ENCODE measurements around the gene TMEM81. TPM values are rescaled to one million over a fixed set of nuclear protein-coding genes. Genes with fewer than 3 reads are reported as not detected.

The TMEM81 gene
- total RNA-seq, result 1 to 10 TPM in 2 of 4 donors, not detected in 2; 2.9 to 3.7 TPM

DNA sequence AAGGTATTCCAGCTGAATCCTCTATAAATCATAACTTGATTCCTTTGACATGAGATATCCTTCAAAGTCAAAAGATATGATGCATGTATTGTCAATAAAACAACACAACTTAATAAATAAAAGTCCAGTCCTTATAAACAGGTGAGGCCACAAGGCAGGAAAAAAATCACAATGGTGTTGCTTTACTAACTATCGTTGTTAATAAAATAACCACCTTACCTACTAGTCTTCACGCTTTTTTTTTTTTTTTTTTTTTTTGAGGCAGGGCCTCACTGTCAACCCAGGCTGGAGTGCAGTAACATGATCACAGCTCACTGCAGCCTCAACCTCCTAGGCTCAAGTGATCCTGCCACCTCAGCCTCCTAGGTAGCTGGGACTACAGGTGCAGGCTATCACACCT is at the start of gene TMEM81:
Gene TMEM81 (minus strand): TSS at position 101 of the 400 bp plus-strand sequence. CDS start 140 bp downstream, outside the sequence.
- TF ChIP-seq EP300 (IDR thresholded peaks at IDR 0.05; ENCODE audit: low read depth) (no peak), CTCF (IDR thresholded peaks at IDR 0.05) (no peak), POLR2AphosphoS5 (IDR thresholded peaks at IDR 0.05) (no peak), POLR2A (IDR thresholded peaks at IDR 0.05) (no peak)
- in situ Hi-C loops (cut with MboI; ENCODE audit: low pct_ligation_motif_present in 1 of 4, low pct_unique_long_range_greater_than_20kb in 1 of 4, low sequenced_read_pairs in 3 of 4), result no loop called here
- H3K27ac ChIP-seq, result no peak within 1 kb of the TSS
- DNase-seq, result no peak
- no peaks in the 10 kb centered on the region for H3K4me1 ChIP-seq
- no peak within 1 kb of the TSS for H3K4me3 ChIP-seq
- intact Hi-C loops (cut with DNase I; ENCODE audit: low total_unique reads), result no loop called here
- WGBS, 2 donors (ENCODE audit: low coverage in 1 of 2), result 94 to 97% methylated on average over 2 of the region's 2 CpGs
- no peaks in the 10 kb centered on the region for H3K9me3 ChIP-seq
- no peaks in the 10 kb centered on the region for H3K27me3 ChIP-seq
- peaks cover 0 to 41% (median 13%) of the 10 kb centered on the region in 4 donors for H3K36me3 ChIP-seq

GRCh38 chr1:205133287-205133686 is 49.0 kb upstream of the TMEM81 start:
- DNase-seq, result no peak
- no peaks in the 10 kb centered on the region for H3K27me3 ChIP-seq
- intact Hi-C loops (cut with DNase I; ENCODE audit: low total_unique reads), result no loop called here
- no peaks in the 10 kb centered on the region for H3K9me3 ChIP-seq
- TF ChIP-seq POLR2AphosphoS5 (IDR thresholded peaks at IDR 0.05), result no peak
- 28 to 50% methylated on average over 1 of the region's 1 CpG for WGBS, 2 donors (ENCODE audit: low coverage in 1 of 2)
- no peak overlapping the region for H3K27ac ChIP-seq
- H3K36me3 ChIP-seq, result no peaks in the 10 kb centered on the region
- in situ Hi-C loops (cut with MboI; ENCODE audit: low pct_ligation_motif_present in 1 of 4, low pct_unique_long_range_greater_than_20kb in 1 of 4, low sequenced_read_pairs in 3 of 4), result no loop called here
- H3K4me3 ChIP-seq, result no peak overlapping the region
- H3K4me1 ChIP-seq, result no peaks in the 10 kb centered on the region

- in situ Hi-C loops (cut with MboI; ENCODE audit: low pct_ligation_motif_present in 1 of 4, low pct_unique_long_range_greater_than_20kb in 1 of 4, low sequenced_read_pairs in 3 of 4) (no loop called here), intact Hi-C loops (cut with DNase I; ENCODE audit: low total_unique reads) (no loop called here)
- TF ChIP-seq EP300 (IDR thresholded peaks at IDR 0.05; ENCODE audit: low read depth) (no peak), CTCF (IDR thresholded peaks at IDR 0.05) (no peak), POLR2AphosphoS5 (IDR thresholded peaks at IDR 0.05) (no peak), POLR2A (IDR thresholded peaks at IDR 0.05) (no peak)
- no peak for DNase-seq
- Histone ChIP-seq H3K27ac (no peak overlapping the region), H3K27me3 (no peaks in the 10 kb centered on the region), H3K9me3 (no peaks in the 10 kb centered on the region), H3K4me1 (no peaks in the 10 kb centered on the region), H3K4me3 (no peak overlapping the region), H3K36me3 (no peaks in the 10 kb centered on the region)
- WGBS, 2 donors (ENCODE audit: low coverage in 1 of 2), result 51 to 83% methylated on average over 2 to 4 of the region's 4 CpGs
Observed at GRCh38 chr1:205129447-205130029, 45.3 kb upstream of the TMEM81 start.

DNA sequence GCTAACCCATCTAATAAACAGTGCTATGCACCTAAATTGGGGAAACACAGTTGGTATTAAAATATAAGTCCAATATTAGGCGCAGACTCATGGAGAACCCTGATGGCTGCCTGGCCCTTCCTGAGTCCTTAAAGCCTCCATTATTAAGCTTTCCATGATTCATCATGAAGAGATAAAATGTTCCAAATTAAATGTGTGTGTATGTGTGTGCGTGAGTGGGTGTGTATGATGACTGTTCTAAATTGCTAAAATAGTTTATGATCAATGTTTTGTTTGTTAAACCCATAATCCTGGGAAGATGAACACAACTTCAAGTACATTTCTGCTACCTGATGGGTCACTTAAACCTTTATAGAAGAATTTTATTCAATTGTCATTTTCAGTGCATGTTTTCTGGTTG is 43.8 kb upstream of the TMEM81 start:
- in situ Hi-C loops (cut with MboI; ENCODE audit: low pct_ligation_motif_present in 1 of 4, low pct_unique_long_range_greater_than_20kb in 1 of 4, low sequenced_read_pairs in 3 of 4) (no loop called here), intact Hi-C loops (cut with DNase I; ENCODE audit: low total_unique reads) (no loop called here)
- Histone ChIP-seq H3K27ac (no peak overlapping the region), H3K36me3 (no peaks in the 10 kb centered on the region), H3K27me3 (no peaks in the 10 kb centered on the region), H3K4me3 (no peak overlapping the region), H3K9me3 (no peaks in the 10 kb centered on the region), H3K4me1 (peaks cover 0 to 1% (median under 1%) of the 10 kb centered on the region in 4 donors)
- 88 to 89% methylated on average over 2 of the region's 2 CpGs for WGBS, 2 donors (ENCODE audit: low coverage in 1 of 2)
- no peak for DNase-seq
- TF ChIP-seq POLR2A (IDR thresholded peaks at IDR 0.05) (no peak), CTCF (IDR thresholded peaks at IDR 0.05) (no peak), EP300 (IDR thresholded peaks at IDR 0.05; ENCODE audit: low read depth) (no peak), POLR2AphosphoS5 (IDR thresholded peaks at IDR 0.05) (no peak)

DNA sequence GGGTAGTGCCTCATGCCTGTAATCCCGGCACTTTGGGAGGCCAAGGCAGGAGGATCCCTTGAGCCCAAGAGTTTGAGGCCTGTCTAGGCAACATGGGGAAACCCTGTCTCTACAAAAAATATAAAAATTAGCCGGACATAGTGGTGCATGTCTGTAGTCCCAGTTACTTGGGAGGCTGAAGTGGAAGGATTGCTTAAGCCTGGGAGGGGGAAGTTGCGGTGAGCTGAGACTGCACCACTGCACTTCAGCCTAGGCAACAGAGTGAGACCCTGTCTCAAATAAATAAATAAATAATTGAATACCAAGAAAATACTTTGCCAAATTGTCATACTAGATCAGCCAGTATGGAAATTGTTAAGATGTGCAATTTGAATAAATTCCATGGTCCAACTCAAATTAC is 43.4 kb upstream of the TMEM81 start:
- in situ Hi-C loops (cut with MboI; ENCODE audit: low pct_ligation_motif_present in 1 of 4, low pct_unique_long_range_greater_than_20kb in 1 of 4, low sequenced_read_pairs in 3 of 4), result no loop called here
- WGBS, 2 donors (ENCODE audit: low coverage in 1 of 2), result 92 to 100% methylated on average over 1 to 3 of the region's 3 CpGs

More for the DNA sequence above, 43.4 kb upstream of the TMEM81 start:
- Histone ChIP-seq H3K9me3 (no peaks in the 10 kb centered on the region), H3K27me3 (no peaks in the 10 kb centered on the region), H3K27ac (no peak overlapping the region), H3K4me1 (peaks cover 3 to 5% (median 5%) of the 10 kb centered on the region in 4 donors), H3K4me3 (no peak overlapping the region), H3K36me3 (no peaks in the 10 kb centered on the region)
- intact Hi-C loops (cut with DNase I; ENCODE audit: low total_unique reads), result no loop called here
- TF ChIP-seq POLR2A (IDR thresholded peaks at IDR 0.05) (no peak), CTCF (IDR thresholded peaks at IDR 0.05) (no peak), EP300 (IDR thresholded peaks at IDR 0.05; ENCODE audit: low read depth) (no peak), POLR2AphosphoS5 (IDR thresholded peaks at IDR 0.05) (no peak)
- no peak for DNase-seq
